Fibroblast of lung (primary cell): ENCODE data around the gene PCSK5. TPM values are rescaled to one million over a fixed set of nuclear protein-coding genes. Genes with fewer than 3 reads are reported as not detected.

Experiments used
- DNase-seq, 2 donors: peaks; one replicate each; pipeline versions ENCODE4 v3.0.0 to v3.0.0-alpha.2; 2010; ENCODE audit warnings: low read depth in 2 of 2
- H2AFZ ChIP-seq: 2 replicates; pipeline ENCODE4 v1.5.1; 2012; ENCODE audit warnings: low read length, control low read depth, inconsistent platforms
- H3K27ac ChIP-seq: 2 replicates; pipeline ENCODE4 v1.5.1; 2011; ENCODE audit warnings: low read length, control low read depth; ENCODE audit not compliant: insufficient read depth
- H3K27me3 ChIP-seq: 2 replicates; pipeline ENCODE4 v1.5.1; 2011; ENCODE audit warnings: mild to moderate bottlenecking, low read length; ENCODE audit not compliant: control insufficient read depth, insufficient read depth
- H3K36me3 ChIP-seq: 2 replicates; pipeline ENCODE4 v1.5.1; 2011; ENCODE audit warnings: low read length; ENCODE audit not compliant: control insufficient read depth, insufficient read depth
- H3K4me1 ChIP-seq: 2 replicates; pipeline ENCODE4 v1.5.1; 2011; ENCODE audit warnings: low read length; ENCODE audit not compliant: control insufficient read depth, insufficient read depth; ENCODE audit errors: extremely low read depth
- H3K4me2 ChIP-seq: 2 replicates; pipeline ENCODE4 v1.5.1; 2011; ENCODE audit warnings: low read length, control low read depth; ENCODE audit not compliant: insufficient read depth; ENCODE audit errors: extremely low read depth
- H3K4me3 ChIP-seq, 4 experiments: fragments of 200-600 bp in 1 of 4; sonication (generic) in 1 of 4; replicated peaks in 1 of 4; 2 replicates each; pipeline ENCODE4 v1.5.1; 2011 to 2016; ENCODE audit warnings: low read length in 4 of 4, low read depth in 3 of 4, mild to moderate bottlenecking in 3 of 4, control low read depth in 2 of 4, inconsistent platforms in 1 of 4, mixed read lengths in 1 of 4; ENCODE audit not compliant: insufficient read depth in 1 of 4; ENCODE audit errors: control extremely low read depth in 1 of 4
- H3K79me2 ChIP-seq: 2 replicates; pipeline ENCODE4 v1.5.1; 2012; ENCODE audit warnings: mild to moderate bottlenecking, low read length, inconsistent platforms; ENCODE audit not compliant: control insufficient read depth, insufficient read depth
- H3K9ac ChIP-seq: 2 replicates; pipeline ENCODE4 v1.5.1; 2011; ENCODE audit warnings: mild to moderate bottlenecking, low read length, control low read depth; ENCODE audit not compliant: insufficient read depth
- H3K9me3 ChIP-seq: 2 replicates; pipeline ENCODE4 v1.5.1; 2012; ENCODE audit warnings: low read depth, low read length; ENCODE audit not compliant: control insufficient read depth, insufficient read depth
- H4K20me1 ChIP-seq: 2 replicates; pipeline ENCODE4 v1.5.1; 2011; ENCODE audit warnings: low read length; ENCODE audit not compliant: control insufficient read depth, insufficient read depth; ENCODE audit errors: extremely low read depth
- CTCF ChIP-seq, 2 donors: IDR thresholded peaks in 1 of 2; conservative IDR thresholded peaks in 1 of 2; 1 replicate in 1 of 2; 2 replicates in 1 of 2; pipeline ENCODE4 v1.5.1; 2011 to 2012; ENCODE audit warnings: low read length in 2 of 2, control low read depth in 1 of 2, inconsistent platforms in 1 of 2, low read depth in 1 of 2, mild to moderate bottlenecking in 1 of 2
- EZH2 ChIP-seq: IDR thresholded peaks from 2 replicates; pipeline ENCODE4 v1.5.1; 2012; ENCODE audit warnings: low read length, control low read depth, mild to moderate bottlenecking; ENCODE audit errors: missing control alignments
- polyA plus RNA-seq, 2 donors: library from polyadenylated mRNA; depleted of rRNA in 1 of 2; stranded (reverse) in 1 of 2; unstranded in 1 of 2; fragments of >200 nt; gene quantifications; 2 replicates each; pipeline ENCODE4 v1.2.1, GENCODE V29; 2011 to 2012; ENCODE audit warnings: missing spikeins in 1 of 2
- total RNA-seq: library from RNA; depleted of rRNA; stranded (reverse); fragments of >200 nt; gene quantifications from 2 replicates; pipeline ENCODE4 v1.2.1, GENCODE V29; 2014

PCSK5 gene
- total and polyA plus RNA-seq, 2 donors (not counting 1 experiment from before 2014, with no cell fraction given), result 3.1 to 4.8 TPM

GRCh38 chr9:76151267-76151666, 260.8 kb downstream of the PCSK5 start:
- TF ChIP-seq CTCF (conservative IDR thresholded peaks at IDR 0.05 in 1 of 2, IDR thresholded peaks at IDR 0.05 in 1 of 2; ENCODE audit: low read depth in 1 of 2, low read length in 2 of 2) (no peak), EZH2 (no peak)
- H2AFZ ChIP-seq, result no peak overlapping the region
- H3K4me1 ChIP-seq, result no peaks in the 10 kb centered on the region
- no peak overlapping the region for H3K4me3 ChIP-seq
- H3K27ac ChIP-seq, result no peak overlapping the region
- H4K20me1 ChIP-seq, result no peaks in the 10 kb centered on the region
- no peak overlapping the region for H3K9ac ChIP-seq
- no peak for DNase-seq
- H3K4me2 ChIP-seq, result no peak overlapping the region
- H3K79me2 ChIP-seq, result no peaks in the 10 kb centered on the region
- H3K36me3 ChIP-seq, result no peaks in the 10 kb centered on the region
- H3K27me3 ChIP-seq, result no peaks in the 10 kb centered on the region
- no peaks in the 10 kb centered on the region for H3K9me3 ChIP-seq

- H3K27ac ChIP-seq, result no peak overlapping the region
- H3K9ac ChIP-seq, result no peak overlapping the region
- no peak overlapping the region for H3K4me2 ChIP-seq
- H3K27me3 ChIP-seq, result no peaks in the 10 kb centered on the region
- no peaks in the 10 kb centered on the region for H3K36me3 ChIP-seq
- no peak overlapping the region for H3K4me3 ChIP-seq
- DNase-seq, result no peak
- H3K79me2 ChIP-seq, result no peaks in the 10 kb centered on the region
- no peaks in the 10 kb centered on the region for H4K20me1 ChIP-seq
- TF ChIP-seq EZH2 (no peak), CTCF (conservative IDR thresholded peaks at IDR 0.05 in 1 of 2, IDR thresholded peaks at IDR 0.05 in 1 of 2; ENCODE audit: low read depth in 1 of 2, low read length in 2 of 2) (no peak)
- H3K4me1 ChIP-seq, result no peaks in the 10 kb centered on the region
- no peak overlapping the region for H2AFZ ChIP-seq
- H3K9me3 ChIP-seq, result no peaks in the 10 kb centered on the region
These were observed 262.9 kb downstream of the PCSK5 start for GRCh38 chr9:76153339-76153738.

GRCh38 chr9:76153902-76154629, 263.6 kb downstream of the PCSK5 start:
- Histone ChIP-seq H2AFZ (no peak overlapping the region), H3K27ac (no peak overlapping the region), H3K4me1 (no peaks in the 10 kb centered on the region), H3K4me2 (no peak overlapping the region), H3K4me3 (no peak overlapping the region), H3K9me3 (no peaks in the 10 kb centered on the region), H3K79me2 (no peaks in the 10 kb centered on the region), H3K27me3 (no peaks in the 10 kb centered on the region), H4K20me1 (no peaks in the 10 kb centered on the region), H3K36me3 (no peaks in the 10 kb centered on the region), H3K9ac (no peak overlapping the region)
- DNase-seq, result no peak
- TF ChIP-seq CTCF (conservative IDR thresholded peaks at IDR 0.05 in 1 of 2, IDR thresholded peaks at IDR 0.05 in 1 of 2; ENCODE audit: low read depth in 1 of 2, low read length in 2 of 2) (no peak), EZH2 (no peak)
